ENCODE results near the gene IDH3G.

DNA sequence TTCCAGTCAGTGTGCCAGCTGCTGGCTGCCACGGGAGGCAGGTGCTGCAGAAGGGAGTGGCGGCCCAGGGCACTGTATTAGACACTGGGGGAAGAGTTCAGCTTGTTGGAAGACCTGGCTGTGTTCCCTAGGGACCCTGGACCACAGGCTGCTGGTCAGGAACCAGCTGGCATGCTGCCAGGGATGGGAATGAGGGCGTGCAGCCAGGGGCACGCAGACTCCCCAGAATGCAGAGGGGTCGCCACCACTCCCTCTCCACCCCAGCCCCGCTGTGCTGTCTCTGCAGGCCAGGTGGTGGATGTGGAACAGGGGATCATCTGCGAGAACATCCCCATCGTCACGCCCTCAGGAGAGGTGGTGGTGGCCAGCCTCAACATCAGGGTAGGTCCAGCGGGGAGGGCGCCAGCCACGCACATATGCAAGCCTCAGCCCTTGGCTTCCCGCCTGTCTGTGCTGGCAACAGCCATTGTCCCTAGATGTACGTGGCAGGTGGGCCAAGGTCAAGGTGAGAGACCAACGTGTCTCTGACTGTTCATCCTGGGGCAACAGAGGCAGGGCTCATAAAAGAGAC, 57.2 kb downstream of the IDH3G start:
- TF ChIP-seq, protein P1, sequence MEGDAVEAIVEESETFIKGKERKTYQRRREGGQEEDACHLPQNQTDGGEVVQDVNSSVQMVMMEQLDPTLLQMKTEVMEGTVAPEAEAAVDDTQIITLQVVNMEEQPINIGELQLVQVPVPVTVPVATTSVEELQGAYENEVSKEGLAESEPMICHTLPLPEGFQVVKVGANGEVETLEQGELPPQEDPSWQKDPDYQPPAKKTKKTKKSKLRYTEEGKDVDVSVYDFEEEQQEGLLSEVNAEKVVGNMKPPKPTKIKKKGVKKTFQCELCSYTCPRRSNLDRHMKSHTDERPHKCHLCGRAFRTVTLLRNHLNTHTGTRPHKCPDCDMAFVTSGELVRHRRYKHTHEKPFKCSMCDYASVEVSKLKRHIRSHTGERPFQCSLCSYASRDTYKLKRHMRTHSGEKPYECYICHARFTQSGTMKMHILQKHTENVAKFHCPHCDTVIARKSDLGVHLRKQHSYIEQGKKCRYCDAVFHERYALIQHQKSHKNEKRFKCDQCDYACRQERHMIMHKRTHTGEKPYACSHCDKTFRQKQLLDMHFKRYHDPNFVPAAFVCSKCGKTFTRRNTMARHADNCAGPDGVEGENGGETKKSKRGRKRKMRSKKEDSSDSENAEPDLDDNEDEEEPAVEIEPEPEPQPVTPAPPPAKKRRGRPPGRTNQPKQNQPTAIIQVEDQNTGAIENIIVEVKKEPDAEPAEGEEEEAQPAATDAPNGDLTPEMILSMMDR (conservative IDR thresholded peaks at IDR 0.05; ENCODE audit: low read length), result no peak
- no peak for TF ChIP-seq EZH2phosphoT487 (IDR thresholded peaks at IDR 0.05; ENCODE audit: borderline replicate concordance, low read depth, low read length)
